GM21529 (cell line): ENCODE results near the gene GRIK5.

Experiments used
- ATAC-seq: cut with Tn5 transposase; IDR thresholded peaks from one replicate; pipeline ENCODE4 v1.9.1; 2021; ENCODE audit not compliant: unreplicated experiment

Gene GRIK5

DNA sequence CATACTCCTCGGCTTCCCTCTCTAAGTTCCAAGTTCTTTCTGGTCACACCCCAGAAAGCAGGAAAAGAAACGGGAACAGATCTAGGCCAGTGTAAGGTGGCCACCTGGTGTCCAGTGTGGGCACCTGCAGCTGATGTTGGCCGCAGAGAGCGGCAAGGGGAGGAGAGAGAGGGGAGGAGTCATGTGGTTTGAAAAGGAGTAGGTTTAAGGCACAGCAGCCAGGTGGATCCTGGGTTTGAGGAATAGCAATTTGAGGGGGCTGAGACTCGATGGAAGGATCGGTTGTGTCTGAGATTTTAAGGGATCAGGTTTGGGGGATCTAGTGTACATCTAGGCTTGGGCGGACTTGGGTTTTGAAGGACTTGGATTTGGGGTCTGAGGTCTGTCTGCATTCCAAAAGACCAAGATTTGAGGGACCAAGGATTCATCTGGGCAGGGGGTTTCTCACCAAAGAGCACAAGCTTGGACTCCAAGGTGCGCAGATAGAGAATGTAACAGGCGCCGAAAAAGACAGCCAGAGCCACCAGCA lies 112.1 kb downstream of the GRIK5 start:
- no peak for ATAC-seq

DNA sequence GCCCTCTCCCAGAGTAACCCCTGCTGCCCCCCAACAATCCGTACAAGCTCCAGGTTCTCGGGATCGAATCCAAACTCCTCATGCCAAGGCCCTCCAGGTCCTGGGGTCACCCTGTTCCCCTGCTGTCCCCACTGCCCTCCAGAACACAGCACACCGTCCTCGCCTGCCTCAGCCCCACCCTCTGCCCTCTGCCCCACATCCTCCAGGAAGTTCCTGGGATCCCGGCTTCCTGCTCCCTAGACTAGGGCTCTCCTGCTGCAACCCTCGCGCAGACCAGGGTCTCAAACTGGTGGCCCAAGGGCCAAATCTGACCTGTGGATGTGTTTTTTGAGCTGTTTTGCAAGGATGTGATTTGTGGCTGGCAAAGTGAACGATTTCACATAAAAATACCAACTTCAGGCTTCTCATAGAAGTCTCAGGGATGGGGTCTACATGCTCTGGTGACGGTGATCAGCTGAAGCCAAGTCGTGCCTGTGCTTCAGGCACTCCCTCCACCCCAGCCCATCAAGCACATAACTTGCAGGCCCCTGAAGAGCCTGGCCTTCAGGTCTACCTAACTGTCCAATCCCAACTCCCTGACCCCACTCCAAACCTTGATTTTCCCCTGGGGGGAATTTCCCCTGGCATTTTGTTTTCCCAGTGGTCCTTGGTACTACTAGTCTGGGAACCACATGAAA lies 112.7 kb downstream of the GRIK5 start:
- no peak for ATAC-seq

DNA sequence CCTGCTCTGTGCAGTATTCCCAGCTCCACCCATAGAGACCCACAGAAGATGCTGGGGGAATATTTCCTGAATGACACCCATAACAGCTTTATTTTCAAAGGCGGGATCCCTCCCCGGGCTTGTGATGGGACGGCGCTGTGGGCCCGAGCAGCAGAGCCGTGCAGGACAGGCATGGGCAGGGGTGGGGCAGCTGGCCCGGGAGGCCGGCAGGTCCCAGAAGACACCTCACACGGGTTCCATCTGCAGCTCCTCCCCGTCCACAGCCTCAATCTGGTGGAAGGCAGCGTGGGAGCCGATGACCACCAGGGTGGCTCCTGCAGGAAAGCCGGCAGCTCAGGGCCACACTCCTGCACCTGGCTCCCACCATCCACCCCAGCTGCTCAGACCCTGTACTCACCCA lies 113.4 kb downstream of the GRIK5 start:
- no peak for ATAC-seq

DNA sequence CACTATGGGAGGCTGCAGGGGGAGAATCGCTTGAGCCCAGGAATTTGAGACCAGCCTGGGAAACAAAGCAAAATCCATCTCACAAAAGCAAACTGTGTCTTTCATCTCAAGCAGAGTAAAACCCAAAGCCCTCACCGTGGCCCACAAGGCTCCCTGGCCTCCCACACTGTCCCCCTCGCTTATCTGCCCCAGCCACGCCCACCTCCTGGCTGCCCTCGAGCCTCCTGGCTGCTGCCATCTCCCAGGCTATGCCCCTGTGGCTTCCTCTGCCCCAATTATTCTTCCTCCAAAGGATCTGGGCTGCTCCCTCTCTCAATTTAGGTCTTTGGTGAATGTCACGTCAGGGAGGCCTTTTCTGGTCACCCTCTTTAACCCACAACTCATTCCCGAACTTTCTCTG lies 114.5 kb downstream of the GRIK5 start:
- no peak for ATAC-seq

DNA sequence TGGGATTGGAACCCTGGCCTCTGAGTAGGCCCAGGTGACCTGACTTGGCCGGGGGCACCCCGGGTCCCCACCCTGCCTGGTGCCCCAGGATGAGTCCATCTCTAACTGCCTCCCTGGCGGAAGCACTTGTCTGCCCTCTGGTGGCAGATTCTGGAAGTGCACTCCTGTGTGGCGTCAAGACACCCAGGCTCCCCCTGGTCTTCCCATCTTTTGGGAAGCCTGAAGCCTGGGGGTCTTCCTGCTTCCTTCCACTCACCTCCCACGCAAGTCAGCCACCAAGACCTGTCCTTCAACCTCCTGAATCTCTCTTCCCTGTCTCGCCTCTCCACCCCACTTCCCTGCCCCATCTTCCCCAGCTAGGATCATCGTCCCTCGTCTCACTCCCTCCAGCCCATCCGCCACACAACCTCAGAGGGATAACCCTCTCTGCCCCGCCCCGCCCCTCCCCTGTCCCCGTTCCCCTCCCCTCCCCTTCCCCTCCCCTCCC lies 118.3 kb downstream of the GRIK5 start:
- no peak for ATAC-seq
